Right ventricle myocardium superior (tissue), 1 donor: Measurements from ENCODE around the gene PIEZO1. TPM values are rescaled to one million over a fixed set of nuclear protein-coding genes. Genes with fewer than 3 reads are reported as not detected.

Experiments used
- ATAC-seq: fragments of 200-7000 bp; cut with Tn5 transposase; one replicate; pipeline ENCODE4 v1.9.1; 2020; ENCODE audit warnings: mild to moderate bottlenecking; ENCODE audit not compliant: poor library complexity
- DNase-seq: peaks from one replicate; pipeline ENCODE4 v3.0.0-alpha.2; 2020
- intact Hi-C: fragments of 100-400 bp; cut with DNase I; formaldehyde crosslinking; loops from one replicate; pipeline ENCODE4 v1.11.2; 2022
- total RNA-seq: library from RNA; stranded (reverse); fragmentation: NEBNext Ultra II Directional; extraction: Animal tissue kit (Norgen Biotek cat#: 25700); gene quantifications from one replicate; pipeline ENCODE4 v1.2.1, GENCODE V29; 2021
- donor health status: DM: no; HTN: yes; CAD: no; lungs with severe emphysema.

Gene PIEZO1
- total RNA-seq, 1 donor from 2014 or later = 15.9 TPM

DNA sequence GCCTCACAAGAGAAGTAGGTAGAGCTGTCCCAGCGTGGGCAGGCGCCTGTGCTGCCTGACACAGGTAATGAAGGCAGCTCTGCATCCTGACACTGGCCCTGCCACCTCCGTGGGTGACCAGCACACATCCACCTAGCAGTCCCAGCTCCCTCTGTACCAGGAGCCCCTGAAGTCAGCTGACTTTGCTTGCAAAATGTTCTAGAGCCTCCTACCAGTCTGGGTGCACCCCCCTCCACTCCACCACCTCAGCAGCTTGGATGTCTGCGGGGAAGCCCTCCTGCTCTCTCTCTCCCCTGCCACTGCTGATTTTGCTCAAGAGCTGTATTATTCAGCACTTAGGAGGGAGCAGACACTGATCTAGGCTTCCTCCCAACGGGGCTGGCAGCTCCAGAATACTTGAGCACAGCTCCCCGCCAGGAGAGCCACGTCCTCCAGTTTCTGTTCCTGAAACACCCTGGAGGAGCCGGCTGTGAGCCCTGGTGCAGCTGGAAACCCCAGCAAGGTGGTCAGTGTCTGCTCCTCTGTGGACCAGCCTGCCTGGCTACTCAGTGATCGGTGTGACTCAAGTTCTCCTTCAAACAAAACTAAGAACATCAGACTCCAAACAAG, 79.8 kb downstream of the PIEZO1 start:
- peak; percentile 65 for DNase-seq
- intact Hi-C loops = no loop called here
- ATAC-seq = no peak

DNA sequence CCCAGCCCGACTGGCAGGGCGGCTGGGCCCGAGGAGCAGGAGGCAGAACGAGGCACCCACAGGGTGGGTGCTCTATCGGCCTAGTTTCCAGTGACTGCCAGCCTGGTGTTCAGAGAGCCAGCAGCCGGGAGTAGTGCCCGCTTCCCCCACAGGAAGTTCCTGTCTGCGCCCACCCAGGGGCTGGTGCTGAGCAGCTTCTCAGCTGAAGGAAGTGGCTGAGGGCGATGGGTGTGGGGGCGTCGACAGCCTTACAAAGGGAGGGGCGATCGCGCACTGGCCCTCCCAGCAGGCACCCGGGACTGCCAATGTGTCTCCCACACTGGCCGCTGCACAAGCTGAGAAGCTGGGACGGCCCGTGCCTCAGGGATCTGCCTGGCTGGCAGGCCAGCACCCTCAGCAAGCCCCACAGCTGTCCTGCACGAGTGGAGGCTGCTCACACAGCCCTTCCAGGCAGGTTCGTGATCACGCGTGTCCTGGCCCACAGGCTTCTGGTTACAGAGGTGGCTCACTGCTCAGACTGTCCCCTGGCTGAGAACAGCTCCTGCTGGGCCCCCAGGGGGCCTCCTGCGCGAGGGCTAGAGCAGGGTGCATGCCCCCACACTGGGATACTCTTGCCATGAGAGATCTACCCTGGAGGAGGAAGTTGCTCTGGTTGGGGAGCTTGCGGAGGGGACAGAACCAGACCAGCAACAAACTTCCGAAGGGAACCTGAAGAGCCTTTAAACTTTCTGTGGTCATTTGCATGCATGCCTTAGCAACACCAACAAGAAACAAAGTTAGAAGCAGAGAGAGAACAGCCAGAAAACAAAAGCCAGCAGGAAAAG, 81.3 kb downstream of the PIEZO1 start:
- DNase-seq = peak; percentile 76
- intact Hi-C loops = no loop called here
- peak; percentile 9 for ATAC-seq

DNA sequence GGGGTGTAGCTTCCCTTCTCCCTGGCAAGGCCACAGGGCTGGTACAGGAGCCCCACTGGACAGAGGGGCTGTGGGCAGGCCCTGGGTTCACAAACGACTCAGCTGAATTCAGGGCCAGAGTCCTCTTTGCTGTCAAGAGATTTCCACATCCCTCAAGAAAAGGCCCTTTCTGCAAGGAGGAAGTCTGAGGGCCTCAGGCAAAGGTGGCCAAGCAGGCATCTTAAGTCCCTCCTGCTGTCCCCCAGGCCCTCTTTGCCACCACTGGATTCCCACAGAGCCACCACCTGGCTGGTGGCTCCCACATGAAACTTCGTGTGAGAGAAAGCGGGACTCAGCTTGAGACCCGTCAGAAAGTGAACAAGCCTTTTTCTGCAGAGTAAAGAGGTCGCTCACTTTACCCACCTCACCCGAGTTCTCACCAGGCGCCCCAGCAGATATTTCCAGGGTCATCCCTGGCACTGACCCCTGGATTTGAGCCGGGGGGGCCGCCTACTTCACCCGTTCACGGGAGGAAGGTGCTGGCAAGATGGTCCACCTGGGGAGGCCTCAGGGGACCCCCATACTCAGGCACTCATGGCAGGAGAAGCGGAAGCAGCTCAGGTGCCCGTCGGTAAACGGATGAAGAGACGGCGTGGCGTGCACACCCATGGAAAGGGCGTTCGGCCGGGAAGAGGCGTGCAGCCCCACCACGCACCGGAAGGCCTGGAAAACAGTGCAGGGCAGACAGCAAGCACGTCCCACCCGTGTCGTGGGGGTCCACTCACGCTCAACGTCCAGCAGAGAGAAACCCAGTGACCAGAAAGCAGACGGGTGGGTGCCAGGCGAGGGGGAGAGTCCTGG, 82.4 kb downstream of the PIEZO1 start:
- intact Hi-C loops = no loop called here
- DNase-seq (no peak), ATAC-seq (no peak)

DNA sequence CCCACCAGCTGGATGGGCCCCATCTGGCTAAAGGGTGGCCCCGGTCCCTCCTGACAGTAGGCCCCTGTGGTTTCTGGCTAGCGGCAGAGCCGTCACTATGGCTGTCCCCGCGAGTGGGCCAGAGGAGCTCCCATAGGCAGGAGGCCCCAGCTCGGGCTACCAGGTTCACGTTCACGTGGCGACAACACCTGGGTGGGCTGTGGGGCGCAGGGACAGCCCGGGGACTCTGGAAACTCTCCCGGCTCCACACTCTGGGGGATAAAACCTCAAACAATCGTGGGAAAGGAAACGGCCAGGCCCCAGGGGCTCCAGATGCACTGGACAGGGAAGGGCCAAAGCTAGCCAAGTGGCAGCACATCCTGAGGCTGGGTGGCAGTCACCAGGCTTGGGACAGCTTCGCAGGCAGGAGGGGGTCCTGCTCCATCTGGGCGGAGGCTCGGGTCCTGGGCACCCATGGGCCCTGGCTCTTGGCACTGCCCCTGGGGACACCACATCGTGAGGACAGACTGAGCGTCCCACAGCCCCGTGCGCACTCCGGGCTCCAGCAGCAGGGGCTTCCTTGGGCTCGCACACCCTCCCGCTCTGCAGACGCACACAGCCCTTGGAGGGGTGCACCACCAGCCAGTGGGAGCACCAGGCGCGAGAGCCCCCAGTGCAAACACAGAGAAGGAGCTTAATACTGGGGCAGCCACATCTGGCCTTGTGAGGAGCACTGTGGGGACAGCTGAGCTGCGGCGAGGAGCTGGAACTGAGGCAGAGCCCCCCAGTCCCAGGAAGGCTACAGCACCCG, 83.2 kb downstream of the PIEZO1 start:
- no peak for ATAC-seq
- intact Hi-C loops = no loop called here

DNA sequence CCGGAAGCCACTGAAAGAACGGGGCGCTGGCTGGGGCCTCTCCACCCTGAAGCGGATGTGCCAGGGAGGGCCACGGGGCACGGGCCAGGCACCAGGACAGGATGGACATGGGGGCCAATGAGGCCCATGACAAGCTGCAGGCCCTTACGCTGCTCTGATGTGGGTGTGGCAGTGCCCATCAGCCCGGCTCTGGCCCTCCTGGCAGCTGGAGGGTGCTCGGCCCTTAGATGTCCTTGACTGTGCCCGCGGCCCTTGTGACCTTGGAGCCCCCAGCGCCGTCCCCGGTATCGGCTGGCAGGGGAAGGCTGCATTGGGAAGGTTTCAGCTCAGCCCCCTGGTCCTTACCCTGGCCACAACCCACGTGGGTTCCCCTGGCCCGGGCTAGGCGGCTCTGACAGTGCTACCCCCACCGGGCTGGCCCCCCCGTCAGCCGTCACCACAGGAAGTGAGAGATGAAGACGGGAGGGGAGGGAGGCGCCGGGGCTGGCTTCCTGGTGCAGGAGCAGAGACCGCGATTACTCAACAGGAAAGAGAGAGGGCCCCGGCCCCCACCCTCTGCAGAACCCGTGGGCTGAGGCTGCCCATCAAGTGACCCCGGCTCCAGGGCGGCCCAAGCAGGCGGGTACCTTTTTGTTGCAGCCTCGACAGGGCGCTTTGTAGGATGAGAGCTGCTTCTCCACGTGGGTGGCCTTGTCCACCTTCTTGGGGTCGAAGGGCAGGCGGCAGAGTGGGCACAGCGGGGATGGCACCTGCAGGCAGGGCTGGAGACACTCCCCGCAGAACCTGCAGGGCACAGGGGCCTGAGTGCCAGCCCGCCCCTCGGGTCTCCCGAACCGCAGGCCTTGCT, 84.2 kb downstream of the PIEZO1 start:
- DNase-seq = peak; percentile 97

More for the DNA sequence above, 83.2 kb downstream of the PIEZO1 start:
- no peak for DNase-seq

DNA sequence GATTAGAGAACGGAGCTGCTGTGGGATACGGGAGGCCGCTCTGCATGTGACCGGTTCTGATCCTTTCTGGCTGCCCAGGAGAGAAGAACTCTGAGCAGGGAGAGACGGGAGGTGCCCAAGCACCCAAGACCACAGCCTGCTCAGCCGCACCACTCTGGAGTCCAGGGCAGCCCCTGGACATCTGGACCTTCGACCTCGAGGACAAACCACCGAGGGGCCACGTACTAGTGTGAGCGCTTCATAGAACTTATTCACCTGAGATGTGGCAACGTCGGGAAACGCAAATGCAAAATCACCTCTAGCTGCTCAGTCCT, 84.7 kb downstream of the PIEZO1 start:
- DNase-seq (no peak), ATAC-seq (no peak)
- intact Hi-C loops = no loop called here

More for the DNA sequence above, 84.2 kb downstream of the PIEZO1 start:
- intact Hi-C loops = no loop called here
- peak; percentile 76 for ATAC-seq

DNA sequence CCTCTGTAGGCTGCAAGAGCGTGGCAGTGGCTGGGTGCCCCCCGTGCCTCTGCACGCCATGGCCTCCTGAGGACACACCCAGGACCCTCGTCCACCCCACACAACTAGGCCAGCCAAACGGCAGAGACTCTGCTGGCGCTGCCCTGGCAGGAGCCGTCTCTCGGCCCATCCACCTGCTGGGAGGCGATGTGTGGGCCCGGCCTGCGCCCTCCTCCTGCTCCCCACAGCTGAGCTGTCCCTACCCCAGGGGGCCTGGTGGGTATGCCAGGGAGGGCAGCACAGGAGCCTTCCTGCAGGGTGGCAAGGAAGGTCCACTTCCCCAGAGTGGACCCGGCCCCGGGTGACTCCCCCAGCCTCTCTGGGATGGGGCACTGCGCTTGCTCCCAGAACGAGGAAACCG, 85.8 kb downstream of the PIEZO1 start:
- ATAC-seq (no peak), DNase-seq (no peak)
- intact Hi-C loops = no loop called here

DNA sequence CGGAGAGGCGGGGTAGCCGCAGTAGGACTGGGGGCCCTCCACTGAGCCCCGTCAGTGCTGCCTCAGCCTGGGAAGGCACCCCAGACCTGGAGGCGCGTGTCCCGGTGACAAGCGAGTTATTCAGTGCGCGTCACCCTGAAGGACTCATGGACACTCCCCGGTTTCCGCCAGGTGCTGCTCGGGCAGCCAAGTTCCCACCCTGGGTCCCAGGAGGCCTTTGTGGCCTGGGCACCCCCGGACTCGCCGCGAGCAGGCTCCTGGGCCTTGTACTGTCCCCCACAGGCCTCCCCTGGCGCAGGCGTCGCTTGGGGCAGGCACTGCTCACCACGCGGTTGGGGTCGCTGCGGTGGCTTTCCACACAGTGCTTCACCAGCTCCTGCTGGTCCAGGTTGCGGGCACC, 86.4 kb downstream of the PIEZO1 start:
- DNase-seq (no peak), ATAC-seq (no peak)
- intact Hi-C loops = no loop called here

DNA sequence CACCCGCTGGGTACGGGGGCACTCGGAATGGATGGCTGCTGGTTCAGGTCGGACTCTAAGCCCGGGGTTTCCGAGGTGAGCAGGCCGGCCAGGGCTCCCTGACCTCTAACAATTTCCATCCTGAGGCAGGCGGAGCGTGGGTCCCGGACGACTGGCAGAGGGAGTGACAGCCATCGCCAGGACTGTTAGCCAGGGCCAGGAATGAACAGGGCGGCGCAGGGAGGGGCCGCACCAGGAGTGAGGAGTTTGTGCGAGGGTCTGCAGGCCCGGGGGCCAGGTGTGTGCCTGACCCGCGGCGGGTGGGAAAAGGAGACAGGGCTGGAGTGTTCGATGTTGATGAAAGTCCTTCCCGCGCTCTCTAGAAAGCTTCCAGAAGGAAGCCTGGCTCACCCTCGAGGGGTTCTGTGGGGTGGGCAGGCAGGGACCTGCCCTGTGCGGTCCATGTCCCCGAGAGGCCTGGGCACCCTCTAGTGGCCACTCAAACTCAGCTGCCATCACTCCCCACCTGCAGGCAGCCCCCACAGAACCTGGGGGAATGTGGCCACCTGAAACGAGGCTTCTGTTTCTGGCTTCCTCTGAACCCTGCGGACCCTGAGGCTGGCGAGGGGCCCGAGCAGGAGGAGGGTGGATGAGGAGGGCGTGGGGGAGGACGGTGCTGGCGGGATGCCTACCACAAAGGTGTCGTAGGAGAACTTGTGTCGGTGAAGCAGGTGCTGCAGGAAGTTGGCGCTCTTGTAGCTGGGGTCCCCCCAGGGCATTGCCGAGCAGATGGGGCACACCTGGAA, 87.0 kb downstream of the PIEZO1 start:
- no peak for ATAC-seq
- DNase-seq = no peak
- intact Hi-C loops = no loop called here

DNA sequence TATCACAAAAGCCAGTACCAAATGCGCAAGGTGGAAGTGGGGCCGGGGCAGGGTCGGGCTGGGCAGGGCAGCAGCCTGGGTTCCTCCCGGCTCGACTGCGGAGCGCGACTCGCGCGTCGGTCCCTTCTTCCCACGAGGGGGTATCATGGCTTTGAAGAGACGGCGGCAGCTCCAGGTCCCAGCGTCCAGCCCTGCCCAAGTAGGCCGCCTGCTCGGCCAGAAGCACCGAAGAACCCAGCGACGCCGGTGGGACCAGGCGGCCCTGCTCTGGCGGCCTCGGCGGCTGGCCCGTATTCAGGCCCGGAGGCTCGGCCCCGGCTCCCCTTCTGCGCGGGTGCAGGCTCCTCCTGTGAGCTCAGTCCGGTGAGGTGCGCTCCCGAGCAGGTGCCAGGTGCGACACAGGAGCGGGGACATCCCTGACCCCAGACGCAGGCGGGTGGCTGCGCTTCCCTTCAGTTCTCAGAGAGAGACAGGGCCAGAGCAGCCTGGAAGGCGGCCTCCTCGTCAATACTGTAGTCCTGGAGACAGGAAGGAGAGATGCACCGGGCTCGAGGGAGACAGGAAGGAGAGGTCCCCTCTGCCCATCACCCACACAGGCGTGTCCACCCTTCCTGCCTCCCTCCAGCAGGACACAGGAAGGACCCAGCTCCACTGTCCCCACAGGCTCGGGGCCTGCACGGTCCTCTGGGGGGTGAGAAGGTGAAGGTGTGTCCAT, 87.7 kb downstream of the PIEZO1 start:
- no peak for DNase-seq
- ATAC-seq = no peak

DNA sequence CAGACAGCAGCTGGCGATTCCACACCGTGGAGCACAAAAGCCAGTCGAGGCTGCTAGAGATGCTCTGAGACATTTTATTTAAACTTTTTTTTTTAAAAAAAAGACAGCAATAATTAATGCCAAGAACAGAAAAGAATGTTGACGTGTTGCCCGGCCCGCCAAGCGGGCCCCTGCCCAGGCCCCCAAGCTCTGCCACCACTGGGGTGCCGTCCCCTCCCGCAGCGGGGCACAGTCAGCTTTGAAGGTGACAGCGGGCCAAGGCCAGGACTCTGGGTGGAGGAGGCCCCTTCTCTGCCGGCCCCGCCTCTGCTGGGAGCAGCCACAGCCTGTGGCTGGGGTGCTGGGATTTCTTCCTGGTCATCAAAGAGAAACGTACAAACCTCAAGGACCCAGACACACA, 88.6 kb downstream of the PIEZO1 start:
- no peak for ATAC-seq
- intact Hi-C loops = no loop called here
- no peak for DNase-seq

More for the DNA sequence above, 87.7 kb downstream of the PIEZO1 start:
- intact Hi-C loops = no loop called here

DNA sequence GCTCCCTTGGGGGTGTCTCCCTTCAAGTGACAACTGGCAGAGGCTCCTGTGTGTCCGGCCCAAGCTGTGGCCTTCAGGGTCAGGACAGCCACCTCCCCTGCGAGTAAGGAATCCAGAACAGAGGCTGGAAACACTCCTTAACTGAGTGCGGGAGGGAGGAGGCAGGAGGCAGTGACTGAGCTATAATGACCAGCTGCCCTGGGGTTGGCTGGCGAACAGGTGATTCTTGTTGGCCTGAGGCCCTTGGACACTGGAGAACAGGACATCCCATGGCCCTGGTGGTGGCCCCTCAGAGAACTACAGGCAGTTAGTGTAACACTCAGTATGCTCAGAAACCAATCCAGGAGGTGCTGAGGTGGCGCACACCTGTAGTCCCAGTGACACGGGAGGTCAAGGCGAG, 89.3 kb downstream of the PIEZO1 start:
- no peak for ATAC-seq
- no peak for DNase-seq

DNA sequence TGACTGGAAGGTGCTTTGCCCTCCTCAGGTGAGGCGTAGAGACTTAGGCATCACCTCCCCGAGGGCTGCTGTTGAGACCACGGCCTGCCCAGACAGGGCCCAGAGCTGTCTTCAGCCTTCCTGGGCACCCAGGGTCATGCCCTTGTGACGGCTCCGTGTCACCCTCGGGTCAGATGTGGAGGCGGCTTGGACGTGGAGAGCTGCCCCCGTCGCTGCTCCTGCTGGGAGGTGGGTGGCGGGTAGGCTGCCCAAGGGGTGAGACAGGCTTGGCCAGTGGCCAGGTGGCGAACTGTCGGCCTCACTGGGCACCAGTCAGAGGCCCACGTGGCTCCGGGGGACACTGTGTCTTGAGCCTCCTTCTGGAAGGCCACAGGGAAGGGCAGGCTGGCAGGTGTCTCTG, 89.8 kb downstream of the PIEZO1 start:
- intact Hi-C loops = no loop called here
- no peak for ATAC-seq
- no peak for DNase-seq

More for the DNA sequence above, 89.3 kb downstream of the PIEZO1 start:
- intact Hi-C loops = no loop called here

DNA sequence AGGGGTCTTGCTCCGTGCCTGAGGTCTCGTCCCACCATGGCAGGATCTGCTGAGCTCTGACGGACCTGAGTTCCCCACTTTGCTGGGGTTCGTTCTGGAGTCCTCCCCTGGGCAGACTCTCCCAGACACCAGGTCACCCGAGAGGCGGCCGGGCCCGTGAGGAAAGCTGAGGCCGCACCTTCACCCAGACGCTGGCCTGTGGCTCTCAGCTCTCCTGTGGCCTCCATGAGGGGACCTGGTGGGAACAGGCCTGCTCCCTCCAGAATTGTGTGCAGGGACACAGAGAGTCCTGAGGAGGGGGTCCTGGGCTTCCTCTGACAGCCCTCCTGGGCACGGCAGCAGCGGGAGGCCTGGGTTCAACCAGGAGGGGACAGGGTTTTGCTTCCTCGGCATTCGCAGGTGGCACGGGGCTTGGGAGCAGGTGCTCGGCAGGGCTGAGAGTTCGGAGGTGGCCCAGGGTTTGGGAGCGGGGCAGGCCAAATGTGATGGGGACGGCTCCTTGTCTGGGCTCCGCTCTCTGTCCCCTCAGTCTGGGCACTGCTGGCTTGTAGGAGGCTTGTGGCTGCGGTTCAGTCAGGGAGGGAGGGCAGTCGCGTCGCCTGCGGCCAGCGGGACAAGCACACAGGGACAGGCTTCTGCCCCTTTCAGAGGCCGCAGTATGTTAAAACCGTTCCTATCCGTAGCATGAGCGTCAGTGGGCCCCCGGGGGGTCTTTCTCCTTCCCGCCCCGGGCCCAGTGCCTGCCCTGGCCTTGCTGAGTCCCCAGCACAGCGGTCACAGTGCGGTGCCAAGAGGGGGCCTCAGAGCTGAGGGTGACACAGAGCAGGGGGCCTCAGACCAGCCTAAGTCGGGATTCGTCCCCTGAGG, 90.6 kb downstream of the PIEZO1 start:
- no peak for DNase-seq
- ATAC-seq = no peak
- intact Hi-C loops = no loop called here

DNA sequence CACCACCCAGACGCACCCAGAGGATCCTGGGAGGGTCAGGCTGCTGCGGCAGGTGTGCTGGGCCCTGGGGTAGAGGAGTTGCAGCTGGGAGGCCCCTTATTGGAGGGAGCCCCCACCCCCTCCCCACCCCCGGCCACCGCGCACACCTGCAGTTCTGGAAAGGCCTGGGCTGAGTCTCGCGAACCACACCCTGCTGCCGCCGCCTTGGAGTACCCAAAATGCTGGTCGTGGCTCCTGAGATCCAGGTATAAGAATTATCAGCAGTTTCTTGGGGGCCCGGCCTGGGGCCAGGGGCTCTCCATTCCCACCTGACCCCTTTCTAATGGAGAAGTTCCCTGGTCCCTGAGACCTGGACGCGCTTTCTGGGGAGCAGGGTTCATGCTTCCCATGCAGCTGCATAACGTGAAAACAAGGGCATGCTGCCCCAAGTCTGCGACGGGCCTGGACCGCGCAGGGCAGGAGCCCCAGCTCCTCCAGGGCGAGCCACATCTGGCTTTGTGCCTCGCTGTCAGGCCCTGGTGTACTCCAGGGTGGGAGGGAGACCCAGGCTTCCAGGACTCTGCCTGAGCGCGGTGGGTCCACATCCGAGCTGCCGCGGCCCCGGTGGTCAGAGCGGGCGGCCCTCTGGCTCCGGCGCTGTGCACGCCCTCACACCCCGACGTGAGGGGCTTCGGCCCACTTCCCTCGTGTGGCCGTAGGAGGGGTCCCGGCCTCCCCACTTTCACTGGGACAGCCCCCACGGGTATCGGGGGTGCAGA, 91.4 kb downstream of the PIEZO1 start:
- ATAC-seq (no peak), DNase-seq (no peak)
- intact Hi-C loops = no loop called here
